T-helper 1 cell treated with Interleukin-12 subunit alpha and Interleukin-12 subunit beta and Interleukin-4 antibody, amounts not matched to agents 30 μg/mL and 1 μg/mL, for 36 hours (primary cell): ENCODE data around the gene MEPCE.
"Not testable (repeated sequence)": the region's sequence is repeated elsewhere in the genome, so short reads cannot be mapped to it uniquely, and the experiment has no call there.

Source experiments
- H3K27ac Mint-ChIP-seq: one replicate; pipeline ENCODE4 v1.8.0; 2021; ENCODE audit warnings: mild to moderate bottlenecking, mixed read lengths
- H3K27me3 Mint-ChIP-seq: one replicate; pipeline ENCODE4 v1.8.0; 2021; ENCODE audit warnings: low read depth, mixed read lengths
- H3K36me3 Mint-ChIP-seq: one replicate; pipeline ENCODE4 v1.8.0; 2021; ENCODE audit warnings: low read depth, mixed read lengths
- H3K4me1 Mint-ChIP-seq: one replicate; pipeline ENCODE4 v1.8.0; 2021; ENCODE audit warnings: low read depth, mixed read lengths
- H3K4me3 Mint-ChIP-seq: one replicate; pipeline ENCODE4 v1.8.0; 2021; ENCODE audit warnings: mild to moderate bottlenecking, moderate library complexity, mixed read lengths
- H3K9me3 Mint-ChIP-seq: one replicate; pipeline ENCODE4 v1.8.0; 2021; ENCODE audit warnings: mixed read lengths

Gene MEPCE

DNA sequence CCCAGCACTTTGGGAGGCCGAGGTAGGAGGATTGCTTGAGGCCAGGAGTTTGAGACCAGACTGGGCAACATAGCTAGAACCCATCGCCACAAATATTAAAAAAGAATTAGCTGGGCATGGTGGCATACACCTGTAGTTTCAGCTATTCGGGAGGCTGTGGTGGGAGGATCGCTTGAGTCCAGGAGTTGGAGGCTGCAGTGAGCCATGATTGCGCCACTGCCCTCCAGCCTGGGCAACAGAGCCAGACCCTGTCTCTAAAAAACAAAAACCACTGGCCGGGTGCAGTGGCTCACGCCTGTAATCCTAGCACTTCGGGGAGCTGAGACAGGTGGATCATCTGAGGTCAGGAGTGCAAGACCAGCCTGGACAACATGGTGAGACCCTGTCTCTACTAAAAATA, 24.2 kb downstream of the MEPCE start:
- not testable (repeated sequence) for H3K9me3 Mint-ChIP-seq, H3K27me3 Mint-ChIP-seq, H3K4me3 Mint-ChIP-seq, H3K27ac Mint-ChIP-seq, H3K4me1 Mint-ChIP-seq, H3K36me3 Mint-ChIP-seq

DNA sequence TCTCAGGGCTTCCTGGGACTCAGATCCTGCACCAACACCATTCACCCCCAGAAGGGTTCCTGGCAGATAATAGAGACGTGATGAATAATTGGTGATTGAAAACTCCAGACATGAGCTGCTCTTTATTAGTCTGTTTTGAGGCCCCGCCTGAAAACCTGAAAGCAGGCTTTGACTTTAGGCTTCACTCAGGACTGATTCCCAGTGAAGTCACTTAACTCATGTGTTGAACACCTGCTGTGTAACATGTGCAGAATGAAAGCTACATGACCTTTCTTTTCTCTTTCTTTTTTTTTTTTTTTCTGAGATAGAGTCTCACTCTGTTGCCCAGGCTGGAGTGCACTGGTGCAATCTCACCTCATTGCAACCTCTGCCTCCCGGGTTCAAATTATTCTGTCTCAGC, 25.6 kb downstream of the MEPCE start:
- Mint-ChIP-seq H3K36me3 (peaks cover 9% of the 10 kb centered on the region), H3K27me3 (no peaks in the 10 kb centered on the region), H3K9me3 (no peaks in the 10 kb centered on the region), H3K27ac (no peak overlapping the region), H3K4me3 (no peak overlapping the region), H3K4me1 (peaks cover 8% of the 10 kb centered on the region)

DNA sequence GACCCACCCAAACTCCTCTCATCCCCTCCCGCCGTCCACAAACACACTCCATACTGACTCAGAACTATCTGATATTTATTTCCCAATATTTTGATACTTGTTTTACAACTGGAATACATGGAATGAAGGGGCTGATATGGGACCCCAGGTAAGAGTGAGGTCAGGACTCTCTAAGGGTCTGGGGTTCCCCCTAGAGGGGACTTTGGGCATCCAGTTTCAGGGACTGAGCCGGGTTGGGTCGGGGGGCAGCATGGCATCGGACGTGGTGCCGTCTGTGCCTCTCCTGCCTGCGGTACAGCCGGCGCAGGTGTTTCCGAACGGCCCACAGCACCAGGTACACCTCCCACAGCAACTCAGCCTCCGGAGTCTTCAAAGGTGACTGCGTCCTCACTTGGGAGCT, 26.9 kb downstream of the MEPCE start:
- H3K4me1 Mint-ChIP-seq, result peaks cover 8% of the 10 kb centered on the region
- no peak overlapping the region for H3K27ac Mint-ChIP-seq
- H3K9me3 Mint-ChIP-seq, result no peaks in the 10 kb centered on the region
- H3K27me3 Mint-ChIP-seq, result no peaks in the 10 kb centered on the region
- no peak overlapping the region for H3K4me3 Mint-ChIP-seq
- H3K36me3 Mint-ChIP-seq, result peaks cover 9% of the 10 kb centered on the region

DNA sequence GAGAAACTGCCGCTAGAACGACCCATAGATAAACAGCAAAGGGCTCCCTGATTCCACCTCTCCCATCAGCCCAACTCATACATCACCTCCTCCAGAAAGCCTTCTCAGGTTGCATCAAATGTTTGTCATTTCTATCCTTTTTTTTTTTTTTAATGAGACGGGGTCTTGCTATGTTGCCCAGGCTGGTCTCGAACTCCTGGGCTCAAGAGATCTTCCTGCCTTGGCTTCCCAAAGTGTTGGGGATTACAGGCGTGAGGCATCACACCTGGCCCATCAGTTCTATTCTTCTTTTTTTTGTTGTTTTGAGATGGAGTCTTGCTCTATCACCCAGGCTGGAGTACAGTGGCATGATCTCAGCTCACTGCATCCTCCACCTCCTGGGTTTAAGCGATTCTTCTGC, 27.4 kb downstream of the MEPCE start:
- H3K27ac Mint-ChIP-seq, result no peak overlapping the region
- peaks cover 11% of the 10 kb centered on the region for H3K36me3 Mint-ChIP-seq
- H3K4me3 Mint-ChIP-seq, result no peak overlapping the region
- H3K4me1 Mint-ChIP-seq, result peaks cover 8% of the 10 kb centered on the region
- H3K9me3 Mint-ChIP-seq, result no peaks in the 10 kb centered on the region
- no peaks in the 10 kb centered on the region for H3K27me3 Mint-ChIP-seq

DNA sequence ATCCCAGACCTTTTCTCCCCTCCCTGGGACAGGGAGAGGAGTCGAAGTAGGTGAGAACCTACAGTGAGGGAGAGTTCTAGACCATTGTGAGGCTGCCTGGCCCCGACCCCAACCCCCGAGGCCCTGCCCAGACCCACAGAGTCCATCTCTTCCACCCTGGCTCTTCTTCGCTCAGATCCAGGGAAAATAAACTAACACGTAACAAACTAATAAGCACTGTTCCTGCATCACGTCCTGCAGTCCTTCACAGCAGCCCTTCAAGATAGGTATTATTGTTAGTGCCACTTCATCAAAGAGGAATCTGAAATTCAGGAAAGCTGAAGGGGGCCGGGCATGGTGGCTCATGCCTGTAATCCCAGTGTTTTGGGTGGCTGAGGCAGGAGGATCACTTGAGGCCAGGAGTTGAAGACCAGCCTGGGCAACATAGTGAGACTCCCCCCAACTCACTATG, 34.6 kb downstream of the MEPCE start, which contains the start of gene SPACDR:
Gene SPACDR (minus strand): TSS at position 51 of the 451 bp plus-strand sequence. CDS start 235 bp downstream, outside the sequence.
- Mint-ChIP-seq H3K27ac (no peak within 1 kb of the TSS), H3K4me1 (peaks cover 4% of the 10 kb centered on the region), H3K4me3 (no peak within 1 kb of the TSS), H3K27me3 (no peaks in the 10 kb centered on the region), H3K36me3 (peaks cover 18% of the 10 kb centered on the region), H3K9me3 (no peaks in the 10 kb centered on the region)

DNA sequence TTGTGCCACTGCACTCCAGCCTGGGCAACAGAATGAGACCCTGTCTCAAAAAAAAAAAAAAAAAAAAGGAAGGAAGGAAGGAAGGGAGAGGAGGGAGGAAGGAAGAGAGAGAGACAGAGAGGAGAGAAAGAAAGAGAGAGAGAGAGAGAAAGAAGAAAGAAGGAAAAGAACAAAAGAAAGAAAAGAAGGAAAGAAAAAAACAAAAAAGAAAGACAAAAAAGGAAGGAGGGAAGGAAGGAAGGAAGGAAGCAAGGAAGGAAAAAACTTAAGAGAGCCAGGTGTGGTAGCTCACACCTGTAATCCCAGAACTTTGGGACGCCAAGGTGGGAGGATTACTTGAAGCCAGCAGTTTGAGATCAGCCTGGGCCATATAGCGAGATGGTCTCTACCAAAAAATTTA, 35.2 kb downstream of the MEPCE start:
- Mint-ChIP-seq H3K36me3 (peaks cover 15% of the 10 kb centered on the region), H3K27me3 (no peaks in the 10 kb centered on the region), H3K4me3 (no peak overlapping the region), H3K4me1 (peaks cover 5% of the 10 kb centered on the region), H3K27ac (no peak overlapping the region), H3K9me3 (no peaks in the 10 kb centered on the region)

DNA sequence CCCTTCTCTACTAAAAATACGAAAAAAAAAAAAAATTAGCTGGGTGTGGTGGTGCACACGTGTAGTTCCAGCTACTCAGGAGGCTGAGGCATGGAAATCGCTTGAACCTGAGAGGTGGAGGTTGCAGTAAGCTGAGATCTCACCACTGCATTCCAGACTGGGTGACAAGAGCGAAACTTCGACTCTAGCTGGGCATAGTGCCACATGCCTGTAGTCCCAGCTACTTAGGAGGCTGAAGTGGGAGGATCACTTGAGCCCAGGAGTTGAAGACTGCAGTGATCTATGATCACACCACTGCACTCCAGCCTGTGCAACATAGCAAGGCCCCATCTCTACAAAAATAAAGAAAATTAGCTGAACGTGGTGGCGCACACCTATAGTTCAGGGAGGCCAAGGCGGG, 35.7 kb downstream of the MEPCE start:
- H3K4me1 Mint-ChIP-seq, result peaks cover 5% of the 10 kb centered on the region
- no peaks in the 10 kb centered on the region for H3K27me3 Mint-ChIP-seq
- H3K27ac Mint-ChIP-seq, result no peak overlapping the region
- H3K36me3 Mint-ChIP-seq, result peaks cover 17% of the 10 kb centered on the region
- no peaks in the 10 kb centered on the region for H3K9me3 Mint-ChIP-seq
- no peak overlapping the region for H3K4me3 Mint-ChIP-seq

DNA sequence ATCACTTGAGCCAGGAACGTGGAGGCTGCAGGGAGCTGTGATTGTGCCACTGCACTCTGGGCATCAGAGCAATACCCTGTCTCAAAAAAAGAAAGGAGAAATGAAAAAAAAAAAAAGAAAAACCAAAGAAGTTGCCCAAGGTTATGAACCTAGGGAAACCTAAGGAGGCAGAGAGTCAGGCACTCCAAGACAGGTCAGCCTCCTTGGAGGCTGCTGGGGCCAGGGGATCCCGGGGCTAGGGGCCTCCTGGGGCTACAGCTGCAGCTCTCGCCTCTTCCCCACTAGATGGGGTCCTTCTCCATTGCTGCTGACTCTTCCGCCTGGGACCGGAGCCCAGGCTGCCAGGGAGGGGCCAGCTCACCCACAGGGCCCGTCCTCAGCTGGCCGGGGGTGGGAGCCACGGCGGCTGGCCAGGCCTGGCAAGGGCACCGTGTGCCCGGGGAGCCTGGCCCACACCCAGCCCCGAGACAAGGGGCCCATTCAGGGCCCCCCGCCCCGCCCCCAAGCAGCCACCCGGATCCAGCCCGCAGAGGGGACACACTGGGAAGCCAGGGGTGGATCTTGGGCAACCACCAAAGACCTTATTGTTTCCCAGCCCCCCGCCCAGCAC, 36.2 kb downstream of the MEPCE start:
- H3K36me3 Mint-ChIP-seq, result peaks cover 21% of the 10 kb centered on the region
- no peak overlapping the region for H3K4me3 Mint-ChIP-seq
- no peaks in the 10 kb centered on the region for H3K27me3 Mint-ChIP-seq
- H3K4me1 Mint-ChIP-seq, result peaks cover 7% of the 10 kb centered on the region
- no peaks in the 10 kb centered on the region for H3K9me3 Mint-ChIP-seq
- H3K27ac Mint-ChIP-seq, result no peak overlapping the region

DNA sequence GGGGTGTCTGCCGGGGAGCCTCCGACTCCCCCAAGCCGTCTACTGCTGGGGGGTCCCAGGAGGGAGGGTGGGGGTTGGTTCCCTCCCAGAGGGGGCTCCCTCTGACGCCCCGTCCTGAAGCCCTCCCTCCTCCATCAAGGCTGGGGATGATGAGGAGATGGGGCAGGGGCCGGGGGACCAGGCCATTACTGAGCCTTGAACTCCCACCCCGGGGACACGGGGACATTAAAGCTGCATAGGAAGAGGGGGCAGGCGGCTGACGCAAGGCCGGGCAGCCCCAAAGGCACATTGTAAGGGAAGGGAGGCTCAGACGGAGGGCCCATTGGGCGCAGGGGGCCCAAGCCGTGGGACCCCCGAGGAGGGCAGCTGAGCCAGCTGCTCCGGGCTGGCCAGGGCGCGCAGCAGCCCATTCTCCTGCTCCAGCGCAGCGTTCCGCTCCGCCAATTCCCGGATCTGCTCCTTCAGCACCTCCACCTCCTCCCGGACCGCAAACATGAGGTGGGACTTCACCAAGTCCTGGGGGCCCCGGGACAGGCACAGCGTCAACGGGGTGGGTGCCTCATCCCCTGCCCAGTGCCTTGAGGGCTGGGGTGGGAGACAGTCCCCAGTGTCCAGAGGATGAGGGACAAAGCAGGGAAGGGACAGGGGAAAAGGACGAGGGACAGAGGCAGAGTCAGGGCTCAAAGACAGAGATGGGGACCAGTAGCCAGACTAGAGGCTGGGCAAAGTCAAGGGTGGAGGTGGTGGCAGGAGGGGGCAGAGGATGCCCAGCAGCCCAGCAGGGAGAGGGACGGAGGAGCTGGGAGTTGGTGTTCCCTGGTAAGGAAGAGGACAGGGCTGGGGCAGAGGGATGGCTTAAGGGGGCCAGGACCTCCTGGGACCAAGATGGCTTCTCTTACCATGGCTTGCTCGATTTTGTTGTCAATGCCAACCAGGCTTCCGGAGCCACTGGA, 37.3 kb downstream of the MEPCE start:
- Mint-ChIP-seq H3K4me3 (no peak overlapping the region), H3K27me3 (no peaks in the 10 kb centered on the region), H3K36me3 (peaks cover 21% of the 10 kb centered on the region), H3K27ac (no peak overlapping the region), H3K9me3 (no peaks in the 10 kb centered on the region), H3K4me1 (peaks cover 9% of the 10 kb centered on the region)

DNA sequence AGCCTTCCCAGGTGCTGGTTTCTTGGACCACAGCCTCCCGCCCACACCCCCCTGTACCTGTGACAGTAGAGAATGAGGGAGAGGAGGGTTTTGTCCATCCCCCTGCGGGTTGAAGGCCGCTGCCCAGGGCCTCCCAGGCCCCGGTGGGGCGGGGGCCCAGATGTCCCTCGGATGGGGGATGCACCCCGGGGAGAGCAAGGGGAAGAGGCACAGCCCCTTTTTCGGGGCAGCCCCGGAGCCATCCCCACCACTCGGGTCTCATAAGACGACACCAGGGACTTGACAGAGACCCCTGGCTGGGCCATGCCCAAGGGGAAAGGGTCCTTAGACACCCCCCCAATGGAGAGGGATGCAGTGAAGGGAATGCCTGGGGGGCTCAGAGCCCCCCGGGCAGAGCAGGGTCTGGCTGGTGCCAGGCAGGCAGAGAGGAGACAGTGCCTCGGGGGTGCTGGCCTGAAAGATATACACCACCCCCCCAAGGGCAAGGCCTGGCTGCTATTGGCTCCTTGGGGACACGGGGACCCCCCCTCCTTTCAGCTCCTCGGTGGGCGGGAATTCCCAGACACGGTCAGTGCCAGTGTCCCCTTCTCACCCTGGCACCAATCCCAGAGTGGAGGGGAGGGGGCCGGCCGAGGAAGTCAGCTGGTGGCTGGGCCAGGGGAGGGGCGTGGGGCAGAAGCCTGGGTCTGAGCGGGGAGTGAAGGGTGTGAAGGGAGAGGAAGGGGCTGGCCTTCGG, 38.2 kb downstream of the MEPCE start:
- H3K36me3 Mint-ChIP-seq, result peaks cover 20% of the 10 kb centered on the region
- H3K27ac Mint-ChIP-seq, result no peak overlapping the region
- peaks cover 10% of the 10 kb centered on the region for H3K4me1 Mint-ChIP-seq
- no peaks in the 10 kb centered on the region for H3K27me3 Mint-ChIP-seq
- H3K9me3 Mint-ChIP-seq, result no peaks in the 10 kb centered on the region
- no peak overlapping the region for H3K4me3 Mint-ChIP-seq

DNA sequence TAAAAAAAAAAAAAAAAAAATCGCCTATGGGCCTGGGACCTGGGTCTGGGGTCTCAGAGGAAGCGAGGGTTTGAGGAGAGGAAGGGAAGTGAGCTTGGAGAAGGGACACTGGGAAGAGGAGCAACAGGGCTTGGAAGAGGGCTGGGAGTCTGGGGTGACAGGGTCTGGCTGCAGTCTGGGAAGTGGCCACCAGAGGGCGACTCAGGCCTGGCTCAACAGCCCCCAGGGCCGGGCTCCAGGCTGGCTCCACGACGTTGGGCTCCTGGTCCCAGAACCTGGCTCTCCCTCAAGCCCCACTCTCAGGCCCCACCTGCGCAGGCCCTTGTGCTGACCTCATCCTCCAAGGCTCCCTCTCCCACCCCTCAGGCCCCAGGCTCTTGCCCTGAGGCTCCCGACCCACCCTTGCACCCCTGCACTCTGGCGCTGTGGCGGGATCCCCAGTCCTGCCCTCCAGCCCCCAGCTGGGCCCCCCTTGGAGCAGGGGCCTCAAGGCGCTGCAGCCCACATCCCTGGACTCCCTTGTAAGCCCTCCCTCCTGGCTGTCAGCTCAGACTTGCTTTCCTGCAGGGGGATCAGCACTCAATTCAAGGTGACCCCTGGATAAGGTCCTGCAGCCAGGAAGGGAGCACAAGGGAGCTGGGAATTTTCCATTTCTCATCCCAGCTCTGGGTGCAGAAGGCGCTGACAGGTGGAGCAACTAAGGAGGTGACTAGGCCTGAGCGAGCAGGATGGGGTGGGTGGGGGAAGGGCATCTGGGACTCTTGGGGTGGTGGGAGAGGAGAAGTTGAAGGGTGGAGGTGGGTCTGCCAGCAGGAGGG, 39.8 kb downstream of the MEPCE start:
- Mint-ChIP-seq H3K4me3 (no peak overlapping the region), H3K4me1 (peaks cover 15% of the 10 kb centered on the region), H3K27ac (no peak overlapping the region), H3K9me3 (no peaks in the 10 kb centered on the region), H3K36me3 (peaks cover 24% of the 10 kb centered on the region), H3K27me3 (no peaks in the 10 kb centered on the region)

DNA sequence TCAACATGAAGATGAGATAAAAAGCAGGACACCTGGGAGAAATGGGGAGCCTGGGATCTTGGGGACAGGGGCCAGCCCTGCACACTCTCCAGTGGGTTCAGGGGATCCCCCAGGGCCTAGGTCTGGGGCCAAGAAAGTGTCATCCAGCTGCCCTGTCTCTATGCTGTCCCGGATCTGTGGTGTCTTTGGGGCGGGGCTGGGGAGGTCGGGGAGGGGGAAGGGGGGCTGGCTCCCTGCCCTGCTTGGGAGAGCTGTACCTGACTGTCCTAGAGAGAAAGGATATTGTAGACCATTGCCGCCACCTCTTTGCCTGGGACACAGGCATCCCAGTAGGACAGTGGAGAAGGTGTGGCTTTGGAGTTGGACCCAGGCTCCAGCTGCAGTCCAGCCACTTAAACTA, 41.4 kb downstream of the MEPCE start:
- Mint-ChIP-seq H3K36me3 (peaks cover 27% of the 10 kb centered on the region), H3K27ac (peak overlapping the region; percentile 68), H3K4me3 (no peak overlapping the region), H3K27me3 (no peaks in the 10 kb centered on the region), H3K9me3 (no peaks in the 10 kb centered on the region), H3K4me1 (peaks cover 21% of the 10 kb centered on the region)

DNA sequence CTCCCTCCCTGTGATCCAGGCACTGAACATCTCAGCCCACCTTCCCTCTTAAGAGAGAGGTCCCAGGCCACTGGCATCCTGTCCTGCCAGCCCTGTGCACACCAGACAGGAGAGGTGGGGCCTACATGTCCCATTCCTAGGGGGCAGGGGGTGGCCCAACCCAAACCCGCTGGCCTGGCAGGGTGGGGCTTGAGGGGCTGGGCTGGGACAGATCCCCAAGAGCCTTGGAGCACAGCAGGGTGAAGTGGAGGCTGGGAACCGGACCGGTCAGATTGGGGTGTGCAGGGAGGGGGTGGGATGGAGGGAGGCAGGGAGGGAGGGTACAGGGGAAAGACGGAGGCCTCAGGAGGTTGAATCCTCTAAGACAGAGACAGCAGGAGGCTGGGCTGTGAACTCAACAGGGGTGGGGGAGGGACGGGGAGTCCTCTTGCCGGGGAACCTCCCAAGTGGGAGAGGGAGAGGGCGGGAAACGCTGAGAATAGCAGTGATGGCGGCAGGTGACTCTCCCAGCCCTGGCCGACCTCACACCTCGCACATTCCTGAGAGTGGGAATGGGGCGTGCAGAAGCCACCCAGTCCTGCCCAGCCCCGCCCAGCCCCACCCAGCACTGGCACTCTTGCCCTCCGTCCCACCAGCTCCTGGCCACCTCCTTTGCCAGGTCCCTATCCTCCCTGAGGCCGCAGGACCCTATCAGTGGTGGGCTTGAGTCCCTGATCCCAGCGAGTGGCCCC, 42.7 kb downstream of the MEPCE start:
- no peak overlapping the region for H3K27ac Mint-ChIP-seq
- H3K9me3 Mint-ChIP-seq, result no peaks in the 10 kb centered on the region
- no peak overlapping the region for H3K4me3 Mint-ChIP-seq
- H3K4me1 Mint-ChIP-seq, result peaks cover 29% of the 10 kb centered on the region
- H3K36me3 Mint-ChIP-seq, result peaks cover 34% of the 10 kb centered on the region
- no peaks in the 10 kb centered on the region for H3K27me3 Mint-ChIP-seq
